ENCODE data around the gene CDYL2. TPM values are rescaled to one million over a fixed set of nuclear protein-coding genes. Genes with fewer than 3 reads are reported as not detected.

Gene CDYL2
- total RNA-seq, 1 donor from 2014 or later, result 2.9 TPM

Other genes with a start within 250 kb of the CDYL2 start
- gene CMC2, start 202.3 kb upstream of the CDYL2 start, total RNA-seq, result 133 TPM
- 8.7 TPM for gene CENPN, start 202.6 kb upstream of the CDYL2 start, total RNA-seq
- gene ATMIN, start 231.2 kb upstream of the CDYL2 start, total RNA-seq, result 20.5 TPM